HG03571 (cell line): Measurements from ENCODE around the gene ITGB2.
A peak's percentile ranks its signal among the peaks of the same experiment; 100 is the strongest.
"Not testable (repeated sequence)": the region's sequence is repeated elsewhere in the genome, so short reads cannot be mapped to it uniquely, and the experiment has no call there.

ENCODE experiments used
- ATAC-seq: cut with Tn5 transposase; IDR thresholded peaks from one replicate; pipeline ENCODE4 v1.9.1; 2021; ENCODE audit not compliant: unreplicated experiment

The ITGB2 gene

DNA sequence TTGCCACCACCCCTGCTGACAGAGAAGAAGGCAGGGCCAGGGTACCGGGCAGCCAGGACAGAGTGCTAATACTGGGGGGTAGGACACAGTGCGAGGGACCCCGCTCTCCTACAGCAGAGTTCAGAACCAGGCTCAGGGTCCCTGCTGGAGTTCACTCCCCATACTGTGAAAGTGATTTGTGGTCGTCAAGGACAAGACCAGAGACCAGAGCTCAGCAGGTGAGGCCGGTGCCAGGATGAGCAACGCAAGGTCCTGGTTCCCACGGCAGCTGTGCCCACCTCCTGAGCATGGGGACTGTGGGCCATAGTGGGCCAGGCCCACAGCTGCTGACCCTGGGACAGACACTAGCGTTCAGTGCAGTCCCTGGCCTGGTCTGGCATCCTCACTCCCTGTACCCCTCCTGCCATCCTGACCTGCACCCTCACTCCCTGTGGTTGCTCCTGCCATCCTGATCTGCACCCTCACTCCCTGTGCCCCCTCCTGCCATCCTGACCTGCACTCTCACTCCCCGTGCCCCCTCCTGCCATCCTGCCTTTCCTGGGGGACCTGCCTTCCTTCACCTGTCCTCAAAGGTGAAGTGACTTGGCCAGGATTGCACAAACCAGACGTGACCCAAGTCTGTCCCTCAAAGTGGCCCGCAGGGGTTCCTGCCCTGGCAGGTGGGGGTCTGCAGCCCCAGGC is 33.4 kb downstream of the ITGB2 start:
- ATAC-seq: no peak

DNA sequence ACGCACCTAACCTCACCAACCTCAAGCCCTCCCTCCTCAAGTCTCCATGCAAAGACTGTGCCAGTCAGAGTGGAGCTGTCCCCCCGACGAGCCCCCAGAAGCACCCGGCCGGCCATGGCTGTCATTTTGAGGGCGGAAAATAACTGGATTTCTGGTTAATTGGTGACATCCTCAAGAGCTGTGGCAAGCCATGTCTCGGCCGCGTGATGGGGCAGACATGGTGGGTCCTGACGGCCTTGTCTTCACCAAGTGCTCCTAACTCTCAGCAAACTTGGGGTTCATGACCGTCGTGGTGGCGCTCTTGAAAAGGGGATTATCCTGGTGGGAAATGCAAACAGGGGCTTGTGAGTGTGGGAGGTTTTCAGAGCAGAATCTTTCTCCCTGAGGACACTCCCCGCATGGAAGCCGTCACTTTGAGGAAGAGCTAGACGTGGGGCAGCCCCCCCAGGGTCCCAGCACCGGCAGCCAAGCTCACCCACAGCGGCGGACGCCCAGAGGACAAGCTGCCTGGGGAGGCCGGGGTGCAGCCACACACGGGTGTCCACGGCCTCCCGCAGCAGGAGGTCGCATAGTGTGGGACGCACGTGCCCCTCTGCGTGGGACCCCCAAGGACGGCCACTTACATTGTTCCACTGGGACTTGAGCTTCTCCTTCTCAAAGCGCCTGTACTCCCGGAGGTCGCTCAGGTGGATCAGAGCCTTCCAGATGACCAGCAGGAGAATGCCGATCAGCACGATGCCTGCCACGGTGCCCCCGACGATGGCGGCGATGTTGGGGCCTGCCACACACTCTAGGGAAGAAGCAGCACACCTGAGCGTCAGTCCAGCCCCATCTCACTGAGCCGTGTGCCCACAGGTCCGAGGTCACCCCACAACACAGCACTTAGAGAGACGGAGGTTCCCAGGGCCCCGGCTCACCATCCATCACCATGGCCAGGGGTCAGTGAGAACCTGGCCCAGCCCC is 34.3 kb downstream of the ITGB2 start:
- ATAC-seq: no peak

DNA sequence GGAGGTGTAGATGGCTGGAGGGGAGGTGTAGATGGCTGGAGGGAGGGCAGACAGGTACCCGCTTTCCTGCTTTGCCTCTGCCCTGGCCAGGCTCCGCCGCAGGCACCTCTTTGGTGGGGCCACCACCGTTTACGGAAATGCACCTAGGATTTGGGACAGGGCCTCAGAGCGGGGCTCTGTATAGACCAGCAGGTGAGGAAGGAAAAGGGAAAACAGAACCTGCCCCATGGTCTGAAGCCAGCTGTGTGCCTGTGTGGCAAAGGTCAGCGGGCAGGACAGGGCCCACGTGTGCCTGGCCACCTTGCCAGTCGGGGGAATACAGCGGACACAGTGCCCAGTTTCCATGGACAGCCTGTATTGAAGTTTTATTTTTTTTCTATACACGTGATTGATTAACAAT is 35.1 kb downstream of the ITGB2 start:
- ATAC-seq: no peak

DNA sequence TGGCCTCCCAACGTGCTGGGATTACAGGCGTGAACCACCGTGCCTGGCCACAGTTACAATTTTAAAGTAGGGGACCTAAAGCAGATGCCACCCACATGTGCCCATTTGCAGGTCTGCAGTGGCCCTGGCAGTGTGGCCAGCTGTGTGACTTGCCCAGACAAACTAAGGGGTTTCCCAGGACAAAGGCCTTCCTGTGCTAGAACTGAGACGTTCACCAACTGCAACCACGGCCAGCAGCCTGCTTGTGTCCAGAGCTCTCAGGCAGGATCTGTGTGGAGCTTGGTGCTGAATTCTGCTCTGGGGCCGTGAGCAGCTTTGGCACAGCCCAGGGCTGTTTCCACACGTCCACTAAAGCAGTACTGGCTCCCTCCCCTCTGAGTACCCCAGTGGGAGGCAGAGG is 36.6 kb downstream of the ITGB2 start:
- ATAC-seq: no peak

DNA sequence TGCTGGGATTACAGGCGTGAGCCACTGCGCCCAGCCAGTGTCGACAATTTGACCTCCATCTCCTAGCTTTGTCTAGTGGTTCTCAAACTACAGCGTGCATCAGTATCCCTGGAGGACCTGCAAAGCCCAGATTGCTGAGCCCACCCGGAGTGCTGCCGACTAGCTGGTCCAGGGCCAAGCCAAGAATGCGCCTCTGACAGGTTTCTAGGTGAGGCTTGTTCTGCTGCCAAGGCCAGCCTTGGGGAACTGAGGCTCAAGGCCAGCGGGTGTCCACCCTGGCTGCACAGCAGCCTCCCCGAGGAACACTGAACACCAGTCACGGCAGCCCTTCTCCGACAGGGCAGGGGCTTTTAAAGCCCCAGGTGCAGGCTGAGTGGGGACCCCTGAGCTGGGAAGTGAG is 37.4 kb downstream of the ITGB2 start:
- no peak for ATAC-seq

DNA sequence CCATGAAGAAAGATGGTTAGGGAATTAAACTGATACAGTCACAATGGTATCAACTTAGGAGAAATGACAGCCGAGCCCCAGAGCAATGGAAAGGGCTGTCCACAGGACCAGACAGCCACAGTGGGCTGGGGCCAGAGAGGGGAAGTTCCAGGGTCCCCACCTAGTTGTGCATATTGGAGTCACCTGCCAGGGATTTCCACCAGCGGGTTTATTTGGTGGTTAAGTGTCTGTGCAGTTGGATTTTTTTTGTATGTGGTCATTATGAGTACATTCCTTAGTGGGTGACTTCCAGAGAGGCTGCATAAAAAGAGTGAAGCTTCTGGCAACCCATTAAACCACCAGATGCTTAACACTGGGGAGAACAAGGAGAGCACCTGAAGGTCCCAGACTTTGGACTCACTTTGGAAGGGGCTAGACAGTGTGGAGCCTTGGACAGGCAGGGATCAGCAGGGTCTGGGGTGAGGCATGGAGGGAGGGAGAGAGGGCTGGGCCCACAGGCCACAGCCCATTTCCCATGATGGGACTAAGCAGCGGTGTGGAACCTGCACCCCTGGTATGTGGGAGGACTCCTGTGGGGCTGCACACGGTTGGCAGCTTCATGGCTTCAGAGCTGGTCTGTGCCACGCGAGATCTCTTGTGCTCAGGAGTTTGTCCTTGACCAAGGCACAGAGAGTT is 39.4 kb downstream of the ITGB2 start:
- ATAC-seq: no peak

DNA sequence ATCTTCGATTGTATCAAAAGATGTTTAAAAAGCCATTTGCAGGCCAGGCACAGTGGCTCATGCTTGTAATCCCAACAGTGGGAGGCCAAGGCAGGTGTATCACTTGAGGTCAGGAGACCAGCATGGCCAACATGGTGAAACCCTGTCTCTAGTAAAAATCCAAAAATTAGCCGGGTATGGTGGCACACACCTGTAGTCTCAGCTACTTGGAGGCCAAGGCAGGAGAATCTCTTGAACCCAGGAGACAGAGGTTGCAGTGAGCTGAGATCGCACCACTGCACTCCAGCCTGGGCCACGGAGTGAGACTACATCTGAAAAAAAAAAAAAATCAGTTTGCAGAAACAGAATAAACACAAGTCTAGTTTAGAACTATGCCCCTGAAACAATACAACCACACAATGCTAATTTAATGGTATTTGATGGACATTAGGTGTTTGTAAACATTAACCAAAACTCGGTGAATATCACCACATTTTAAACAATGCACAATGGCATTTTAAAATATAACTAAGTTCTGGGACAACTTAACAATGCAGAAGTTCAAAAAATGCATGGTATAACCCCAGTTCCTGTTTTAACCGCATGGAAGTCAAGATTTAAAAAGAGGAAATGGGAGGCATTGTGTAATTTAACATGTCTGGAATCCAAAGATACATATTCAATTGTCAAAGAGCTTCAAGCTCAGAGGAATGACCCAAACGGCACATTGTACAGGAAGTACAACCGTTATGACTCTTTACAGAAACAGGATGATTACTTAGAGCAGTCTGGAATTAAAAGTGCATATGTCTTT is 40.1 kb downstream of the ITGB2 start:
- ATAC-seq: no peak

DNA sequence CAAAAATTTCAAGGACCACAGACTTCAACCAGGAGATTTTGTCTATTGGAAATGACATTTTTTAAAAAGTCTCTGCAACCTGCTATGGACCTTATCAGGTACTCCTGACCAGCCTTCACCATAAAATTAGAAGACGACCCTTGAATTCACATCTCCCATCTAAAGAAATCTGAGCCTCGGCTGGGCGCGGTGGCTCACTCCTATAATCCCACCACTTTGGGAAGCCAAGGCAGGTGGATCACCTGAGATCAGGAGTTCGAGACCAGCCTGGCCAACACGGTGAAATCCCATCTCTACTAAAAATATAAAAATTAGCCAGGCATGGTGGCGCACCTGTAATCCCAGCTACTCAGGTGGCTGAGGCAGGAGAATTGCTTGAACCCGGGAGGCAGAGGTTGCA is 41.5 kb downstream of the ITGB2 start:
- ATAC-seq: not testable (repeated sequence)

DNA sequence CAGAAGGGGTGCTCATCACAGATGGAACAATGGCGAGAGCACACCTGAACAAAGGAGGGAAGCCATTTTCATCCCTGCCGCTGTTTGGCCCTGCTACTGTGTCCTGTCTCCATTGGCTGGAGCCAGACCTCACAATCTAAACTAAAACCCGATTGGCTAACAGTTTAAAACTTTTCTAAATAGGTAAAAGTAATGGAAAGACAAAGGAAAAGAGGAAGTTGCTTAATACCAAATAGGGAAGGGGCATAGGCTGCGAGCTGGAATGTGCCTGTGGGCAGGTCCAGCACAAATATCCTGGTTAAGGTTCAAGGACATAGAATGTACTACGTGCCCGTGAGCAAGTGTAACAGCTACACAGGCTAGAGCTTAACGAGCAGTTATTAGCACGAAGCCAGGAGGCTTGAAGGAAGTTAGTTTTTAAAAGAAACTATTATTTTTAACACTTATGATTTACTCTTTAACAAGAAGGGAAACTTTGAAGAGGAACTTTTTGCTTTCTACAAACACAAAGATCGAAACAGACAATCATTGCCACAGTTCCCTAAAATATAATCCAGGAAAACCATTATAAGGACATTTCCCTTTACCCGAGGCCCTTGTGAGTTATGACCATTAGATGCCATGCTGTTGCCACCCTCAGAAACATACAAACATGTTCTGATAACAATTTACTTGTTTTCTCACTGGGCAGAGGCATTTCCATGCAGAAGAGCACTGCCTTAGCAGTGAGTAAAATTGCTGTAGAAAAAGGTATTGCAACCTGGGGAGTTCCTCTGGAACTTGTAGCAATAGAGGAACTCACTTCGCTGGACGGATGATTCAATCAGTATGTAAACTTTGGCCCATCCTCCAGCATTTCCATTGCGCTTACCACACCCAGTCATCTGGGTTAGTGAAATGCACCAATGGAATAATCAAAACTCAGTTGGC is 42.4 kb downstream of the ITGB2 start:
- ATAC-seq: no peak

DNA sequence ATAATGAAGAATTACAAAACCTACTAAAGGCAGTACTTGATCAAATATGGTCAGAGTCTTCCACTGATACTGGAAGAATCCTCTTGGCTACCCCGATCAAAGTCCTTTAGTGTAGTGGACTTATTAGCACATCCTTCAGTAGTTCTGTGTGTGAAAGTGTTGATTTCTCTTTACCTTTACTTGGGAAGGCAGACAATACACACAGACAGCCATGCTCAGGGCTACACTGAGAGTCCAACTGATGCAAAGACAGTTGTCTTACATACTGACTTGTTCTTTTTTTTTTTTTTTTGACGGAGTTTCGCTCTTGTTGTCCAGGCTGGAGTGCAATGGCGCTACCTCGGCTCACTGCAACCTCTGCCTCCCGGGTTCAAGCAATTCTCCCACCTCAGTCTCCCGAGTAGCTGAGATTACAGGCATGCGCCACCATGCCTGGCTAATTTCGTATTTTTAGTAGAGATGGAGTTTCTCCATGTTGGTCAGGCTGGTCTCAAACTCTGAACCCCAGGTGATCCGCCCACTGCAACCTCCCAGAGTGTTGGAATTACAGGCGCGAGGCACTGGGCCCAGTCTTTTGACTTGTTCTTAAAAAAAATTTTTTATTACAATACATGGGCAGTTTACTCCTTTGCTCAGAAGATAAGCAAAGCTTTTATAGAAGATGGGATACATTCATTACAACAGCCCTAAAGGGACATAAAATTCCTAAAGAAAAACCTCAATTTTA is 43.7 kb downstream of the ITGB2 start:
- ATAC-seq: no peak

DNA sequence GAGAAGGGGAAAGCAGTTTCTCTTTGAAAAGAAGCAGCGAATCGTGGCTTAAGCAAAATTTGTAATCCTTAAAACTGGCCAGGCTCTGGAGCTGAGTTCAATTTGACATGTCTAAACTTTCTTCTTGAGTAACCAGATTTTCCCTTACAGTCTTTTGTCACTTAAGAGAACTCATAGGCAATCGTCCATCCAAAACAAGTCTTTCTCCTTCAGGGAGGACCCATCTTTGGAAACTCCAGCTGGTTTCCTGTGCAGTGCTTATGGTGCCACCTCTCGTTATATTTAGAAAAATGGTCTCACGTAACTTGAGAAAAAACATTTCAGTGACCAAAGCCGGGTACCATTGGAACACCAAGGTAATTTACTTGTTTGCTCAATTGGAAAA is 45.4 kb downstream of the ITGB2 start:
- ATAC-seq: no peak

DNA sequence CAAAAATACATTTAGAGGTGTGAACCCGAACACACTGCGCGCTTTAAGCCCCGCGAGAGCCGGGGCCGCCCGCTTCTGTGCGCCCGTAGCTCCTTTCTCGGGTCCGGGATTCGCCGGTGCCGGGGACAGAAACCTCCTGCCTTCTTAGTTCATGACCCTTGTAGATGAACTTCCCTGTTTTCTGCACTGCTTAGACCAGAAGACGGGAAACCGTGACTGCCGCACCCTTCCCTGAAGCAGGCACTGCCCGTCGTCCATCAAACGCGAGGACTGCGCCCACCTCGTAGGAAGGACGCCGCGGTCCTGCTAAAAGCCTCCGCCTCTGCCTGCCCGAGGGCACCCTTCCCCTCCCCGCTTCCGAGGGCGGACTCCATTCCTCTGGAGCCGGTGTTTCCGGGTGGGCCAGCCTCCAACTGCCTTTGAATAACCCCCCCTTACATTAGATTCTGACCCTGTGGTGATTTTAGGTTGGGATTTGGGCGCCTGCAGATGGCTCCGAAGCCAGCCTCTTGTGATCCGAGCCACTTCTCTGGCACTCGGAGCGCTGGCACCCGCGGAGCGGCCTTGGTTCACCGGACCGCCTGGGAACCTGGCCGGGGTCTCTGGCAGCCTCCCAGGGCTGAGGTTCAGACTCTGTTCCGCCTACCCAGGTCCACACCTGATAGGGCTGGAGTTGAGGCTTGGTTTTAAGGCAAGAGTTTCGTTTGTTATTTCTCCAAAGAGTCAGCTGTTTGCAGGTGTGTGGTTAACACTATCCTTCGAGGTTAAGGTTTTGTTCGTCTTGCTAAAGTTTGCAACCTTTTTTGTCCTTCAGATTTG is 46.0 kb downstream of the ITGB2 start:
- no peak for ATAC-seq

DNA sequence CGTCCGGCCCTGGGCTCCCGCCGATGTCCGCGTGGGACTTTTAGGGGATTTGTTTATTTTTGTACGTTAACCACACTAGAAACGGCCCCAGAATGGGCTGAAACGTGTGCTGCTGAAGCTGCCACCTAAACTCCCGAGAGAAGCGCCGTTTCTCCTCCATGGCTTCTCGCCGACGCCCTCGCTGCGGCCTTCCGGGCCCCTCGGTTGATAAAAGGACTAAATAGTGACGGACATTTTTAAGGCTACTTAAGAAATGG is 46.5 kb downstream of the ITGB2 start:
- no peak for ATAC-seq

DNA sequence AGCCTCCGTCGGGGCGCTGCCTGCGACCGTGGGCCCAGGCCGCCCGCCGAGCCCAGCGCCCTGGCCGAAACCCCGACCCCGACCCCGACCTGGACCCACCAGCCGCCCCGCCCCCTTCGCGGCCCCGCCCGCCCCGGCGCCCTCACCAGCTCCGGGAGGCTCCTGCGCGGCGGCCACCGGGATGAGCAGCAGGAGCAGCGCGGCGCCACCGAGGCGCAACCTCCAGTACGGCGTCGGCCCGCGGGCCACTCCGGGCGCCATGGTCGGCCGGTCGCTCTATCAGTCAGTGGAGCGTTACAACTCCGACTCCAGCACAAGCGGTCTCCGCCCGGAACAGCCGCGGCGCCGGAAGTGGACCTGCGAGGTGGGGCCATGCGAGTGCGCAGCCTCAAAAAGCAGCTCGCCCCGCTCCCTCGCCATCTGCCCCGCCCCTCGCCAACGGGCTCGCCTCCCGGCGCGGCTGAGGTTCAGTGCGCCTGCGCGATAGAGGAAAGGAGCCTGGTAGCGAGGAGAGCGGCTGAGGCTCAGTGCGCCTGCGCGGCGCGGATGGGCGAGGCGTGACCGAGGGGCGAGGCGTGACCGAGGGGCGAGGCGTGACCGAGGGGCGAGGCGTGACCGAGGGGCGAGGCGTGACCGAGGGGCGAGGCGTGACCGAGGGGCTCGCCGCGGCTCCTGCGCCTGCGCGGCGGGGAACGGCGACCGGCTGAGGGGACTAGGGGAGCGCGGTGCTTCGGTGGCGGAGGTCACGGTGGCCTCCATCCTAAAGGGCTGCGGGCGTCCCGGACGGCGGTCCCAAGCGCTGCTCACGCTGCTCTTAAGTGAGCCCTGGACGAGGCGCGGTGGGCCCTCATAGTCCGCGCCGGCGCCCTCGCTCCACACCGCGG is 47.1 kb downstream of the ITGB2 start, which contains the start of gene PTTG1IP:
TSS of gene PTTG1IP (minus strand) at position 335 of the 884 bp plus-strand sequence. CDS start at position 261, 74 bp downstream.
- peak; percentile 65 for ATAC-seq

DNA sequence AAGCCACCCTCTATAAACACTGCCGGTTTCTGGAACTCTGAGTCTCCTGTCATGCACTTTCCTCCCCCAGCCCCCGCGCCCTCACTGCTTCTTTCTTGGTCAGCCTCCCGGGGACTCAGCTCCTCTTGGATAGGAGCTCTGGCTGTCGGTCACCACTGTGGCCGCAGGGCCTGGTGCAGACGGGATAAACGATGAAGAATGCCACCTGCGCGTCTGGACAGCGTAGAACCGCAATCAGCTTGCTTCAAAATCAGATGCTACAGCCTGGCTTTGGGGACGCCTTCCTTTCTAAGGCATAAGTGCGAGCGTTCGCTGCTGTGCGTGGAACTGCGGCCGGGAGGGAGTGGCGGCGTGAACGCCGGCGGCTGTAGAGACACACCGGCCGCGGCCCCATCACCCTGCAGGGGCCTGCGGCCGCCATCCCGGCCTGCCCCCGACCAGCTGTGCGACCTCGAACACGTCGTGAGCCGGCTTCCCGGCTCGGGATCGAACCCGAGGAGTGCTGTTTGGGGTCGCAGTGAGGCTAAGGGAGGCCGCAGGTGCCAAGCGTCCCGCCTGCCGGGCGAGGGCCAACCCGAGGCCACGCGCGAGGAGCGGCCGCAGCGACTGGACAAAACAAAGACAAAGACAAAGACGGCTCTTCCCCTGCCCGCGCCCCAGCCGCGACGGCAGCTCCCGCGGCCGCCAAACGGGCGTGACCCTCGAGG is 47.9 kb downstream of the ITGB2 start:
- ATAC-seq: no peak

DNA sequence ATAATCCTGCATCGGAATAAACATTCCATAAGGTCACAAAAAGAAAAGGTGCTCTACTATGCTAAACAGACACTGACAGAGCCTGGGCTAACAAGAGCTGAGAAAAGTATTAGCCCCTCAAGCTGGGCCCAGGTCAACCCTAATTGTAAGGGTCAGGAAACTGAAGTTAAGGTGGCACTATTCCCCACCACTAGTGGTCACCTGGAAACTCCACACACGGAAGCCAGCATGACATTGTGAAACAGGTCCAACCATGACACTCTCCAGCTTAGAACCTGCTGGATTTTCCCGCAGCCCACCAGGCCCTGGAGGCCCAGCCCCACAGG is 48.4 kb downstream of the ITGB2 start:
- no peak for ATAC-seq
